DMS114 treated with DMSO at 0.1 percent for 48 hours (cell line): ENCODE measurements around the gene NFE2L2.
"Not testable (repeated sequence)": the region's sequence is repeated elsewhere in the genome, so short reads cannot be mapped to it uniquely, and the experiment has no call there.

Source experiments
- DNase-seq: peaks from one replicate; lab custom pipeline; 2025; ENCODE audit not compliant: unreplicated experiment; lab: John Stamatoyannopoulos, UW

NFE2L2 gene

DNA sequence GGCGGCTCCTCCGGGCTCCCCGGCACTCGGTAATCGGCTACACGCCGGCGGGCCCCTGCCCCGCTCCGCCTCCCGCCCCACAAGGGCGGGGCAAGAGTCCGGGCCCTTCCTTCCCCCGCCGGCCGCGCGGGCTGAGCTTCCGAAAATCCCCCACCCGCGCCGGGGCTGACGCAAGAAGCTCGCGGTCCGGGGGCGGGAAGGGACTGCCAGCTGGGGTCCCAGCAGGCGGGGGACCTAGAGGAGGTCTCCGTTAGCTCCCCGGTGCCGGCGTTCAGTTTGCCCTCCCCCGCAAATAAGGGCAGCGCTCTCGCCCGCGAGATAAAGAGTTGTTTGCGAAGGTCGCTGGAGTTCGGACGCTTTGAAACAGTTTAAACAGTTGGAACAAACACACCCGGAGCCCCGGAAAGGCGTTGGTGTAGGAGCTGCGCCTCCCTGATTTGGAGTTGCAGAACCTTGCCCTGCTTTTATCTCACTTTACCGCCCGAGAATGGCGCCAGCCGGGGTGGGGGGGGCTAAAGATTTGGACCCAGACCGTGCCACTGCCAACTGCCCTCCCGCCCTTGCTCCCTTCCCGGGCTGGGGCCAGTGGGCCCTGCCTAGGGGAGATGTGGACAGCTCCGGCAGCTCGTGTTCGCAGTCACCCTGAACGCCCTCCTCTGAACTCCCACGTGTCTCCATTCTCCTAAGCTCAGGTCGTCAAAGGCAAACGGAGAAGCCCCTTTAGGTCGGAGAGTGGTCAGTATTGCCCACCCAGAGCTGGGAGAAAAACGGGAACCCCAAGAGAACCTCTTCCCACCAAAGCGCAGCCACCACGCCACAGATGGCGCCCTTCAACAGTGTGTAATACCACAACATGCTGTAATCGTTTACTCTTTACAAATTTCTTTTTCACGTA lies at the start of gene NFE2L2:
Gene NFE2L2 (minus strand): TSS at position 35 of the 895 bp plus-strand sequence. CDS start 151 bp downstream, outside the sequence.
- DNase-seq: peak; percentile 40

GRCh38 chr2:177314194-177314593 lies 49.7 kb upstream of the NFE2L2 start:
- no peak for DNase-seq

DNA sequence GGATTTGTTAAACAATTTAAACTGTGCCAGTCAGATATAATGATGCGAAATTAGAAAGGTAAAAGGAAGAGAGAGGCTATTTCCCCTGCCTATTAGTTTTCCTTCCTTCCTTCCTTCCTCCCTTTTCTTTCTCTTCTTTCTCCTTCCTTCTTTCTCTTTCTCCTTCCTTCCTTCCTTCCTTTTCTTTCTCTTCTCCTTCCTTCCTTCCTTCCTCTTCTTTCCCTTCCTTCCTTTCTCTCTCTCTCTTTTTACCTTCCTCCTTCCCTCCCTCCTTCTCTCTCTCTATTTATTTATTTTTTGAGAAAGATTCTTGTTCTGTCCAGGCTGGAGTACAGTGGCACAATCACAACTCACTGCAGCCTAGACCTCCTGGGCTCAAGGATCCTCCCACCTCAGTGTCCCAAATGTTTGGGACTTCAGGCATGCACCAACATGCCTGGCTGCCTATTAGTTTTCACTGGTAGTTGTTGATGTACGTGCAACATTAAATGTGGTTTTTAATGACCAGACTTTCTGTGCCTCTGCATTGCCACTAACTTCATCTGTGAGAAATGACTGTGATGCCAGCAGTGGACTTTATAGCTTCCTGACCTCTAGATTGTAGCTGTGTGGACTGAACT lies 48.7 kb upstream of the NFE2L2 start:
- no peak for DNase-seq

- no peak for DNase-seq
Measured at GRCh38 chr2:177312562-177312961, 48.0 kb upstream of the NFE2L2 start.

GRCh38 chr2:177309672-177310309 lies 45.3 kb upstream of the NFE2L2 start:
- not testable (repeated sequence) for DNase-seq

DNA sequence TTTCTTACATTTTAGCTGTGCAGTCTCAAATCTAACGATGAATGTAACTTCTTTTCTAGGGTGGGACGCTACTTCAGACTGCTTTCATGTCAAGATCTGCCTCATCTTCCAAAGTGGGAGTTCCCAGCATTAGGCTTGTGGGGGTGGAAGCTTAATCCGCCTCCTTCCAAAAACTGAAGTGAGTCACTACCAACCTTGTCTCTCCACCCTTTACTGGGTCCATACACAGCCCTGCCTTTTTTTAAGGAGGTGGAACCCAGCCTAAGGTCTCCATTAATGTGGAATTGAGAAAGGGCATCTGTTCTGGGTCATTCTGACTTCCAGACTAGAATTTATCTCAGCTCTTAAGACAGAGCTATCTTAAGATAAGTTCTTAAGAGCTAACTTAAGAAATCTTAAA lies 42.0 kb upstream of the NFE2L2 start:
- no peak for DNase-seq

DNA sequence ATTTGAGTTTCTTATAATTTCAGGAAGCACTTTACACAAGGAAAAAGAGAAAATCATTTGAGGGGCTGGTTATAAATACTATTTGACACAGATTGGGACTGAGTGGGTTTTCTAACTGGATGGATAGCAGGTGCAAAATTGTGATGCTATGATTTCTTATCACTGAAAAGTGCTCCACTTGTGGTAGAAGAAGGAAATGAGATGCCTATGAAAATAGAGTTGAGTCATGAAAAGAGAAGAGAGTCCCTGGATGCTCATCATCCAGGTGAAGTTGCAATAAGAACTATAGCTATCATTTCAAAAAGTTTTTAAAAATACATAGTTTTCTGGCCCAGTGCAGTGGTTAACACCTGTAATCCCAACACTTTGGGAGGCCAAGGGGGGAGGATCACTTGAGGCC lies 39.4 kb upstream of the NFE2L2 start:
- no peak for DNase-seq

GRCh38 chr2:177302552-177302951 lies 38.0 kb upstream of the NFE2L2 start:
- no peak for DNase-seq

- DNase-seq: no peak
Measured at GRCh38 chr2:177298191-177298590, 33.7 kb upstream of the NFE2L2 start.

DNA sequence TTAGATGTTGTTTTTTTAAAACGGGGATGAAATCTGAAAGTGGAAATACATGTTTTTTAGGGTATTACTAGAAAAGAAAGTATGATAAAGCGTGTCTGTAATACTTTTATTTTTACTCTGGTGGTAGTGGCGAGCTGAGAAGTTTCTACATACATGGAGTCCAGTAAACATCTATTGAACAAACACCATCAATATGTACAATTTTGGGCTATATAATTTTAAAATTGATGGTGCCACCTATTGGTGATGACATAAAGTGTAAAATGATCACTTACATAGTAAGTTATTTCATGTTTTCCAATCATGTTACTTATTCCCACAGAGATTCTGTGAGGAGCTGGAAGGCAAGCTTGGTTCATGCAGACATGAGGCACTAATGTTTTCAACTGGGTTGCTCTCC lies 31.5 kb upstream of the NFE2L2 start:
- no peak for DNase-seq

GRCh38 chr2:177295484-177295883 lies 31.0 kb upstream of the NFE2L2 start:
- DNase-seq: no peak

GRCh38 chr2:177291701-177292100 lies 27.2 kb upstream of the NFE2L2 start:
- DNase-seq: no peak

DNA sequence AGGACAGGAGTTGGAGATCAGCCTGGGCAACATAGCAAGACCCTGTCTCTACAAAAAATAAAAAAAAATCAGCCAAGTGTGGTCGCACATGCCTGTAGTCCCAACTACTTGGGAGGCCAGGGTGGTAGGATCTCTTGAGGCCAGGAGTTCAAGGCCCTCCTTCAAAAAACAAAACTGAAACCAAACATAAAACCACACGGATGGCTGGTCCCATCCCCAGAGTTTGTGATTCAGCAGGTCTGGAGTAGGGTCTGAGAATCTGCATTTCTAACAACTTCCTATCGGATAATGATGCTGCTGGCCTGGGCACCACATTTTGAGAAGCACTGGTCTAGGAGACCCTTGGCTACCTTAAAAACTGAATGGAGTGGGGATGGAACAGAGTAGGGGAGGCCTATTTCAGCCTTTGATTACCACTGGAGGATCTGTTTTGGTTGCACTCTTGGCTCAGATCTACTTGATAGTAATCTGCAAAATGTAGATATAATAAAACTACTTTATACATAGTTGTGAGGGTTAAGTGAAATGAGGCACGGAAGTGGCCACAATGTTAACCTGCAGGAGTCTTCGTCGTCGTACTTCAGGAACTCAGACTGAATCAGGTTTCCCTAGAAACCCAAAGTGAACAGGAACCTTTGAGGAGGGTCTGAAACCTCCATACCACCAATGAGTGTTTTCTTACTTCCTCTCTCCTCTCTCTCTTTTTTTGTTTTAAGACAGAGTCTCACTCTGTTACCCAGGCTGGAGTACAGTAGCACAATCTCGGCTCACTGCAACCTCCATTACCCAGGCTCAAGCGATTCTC lies 25.5 kb upstream of the NFE2L2 start:
- DNase-seq: no peak

GRCh38 chr2:177287814-177288213 lies 23.3 kb upstream of the NFE2L2 start:
- no peak for DNase-seq

DNA sequence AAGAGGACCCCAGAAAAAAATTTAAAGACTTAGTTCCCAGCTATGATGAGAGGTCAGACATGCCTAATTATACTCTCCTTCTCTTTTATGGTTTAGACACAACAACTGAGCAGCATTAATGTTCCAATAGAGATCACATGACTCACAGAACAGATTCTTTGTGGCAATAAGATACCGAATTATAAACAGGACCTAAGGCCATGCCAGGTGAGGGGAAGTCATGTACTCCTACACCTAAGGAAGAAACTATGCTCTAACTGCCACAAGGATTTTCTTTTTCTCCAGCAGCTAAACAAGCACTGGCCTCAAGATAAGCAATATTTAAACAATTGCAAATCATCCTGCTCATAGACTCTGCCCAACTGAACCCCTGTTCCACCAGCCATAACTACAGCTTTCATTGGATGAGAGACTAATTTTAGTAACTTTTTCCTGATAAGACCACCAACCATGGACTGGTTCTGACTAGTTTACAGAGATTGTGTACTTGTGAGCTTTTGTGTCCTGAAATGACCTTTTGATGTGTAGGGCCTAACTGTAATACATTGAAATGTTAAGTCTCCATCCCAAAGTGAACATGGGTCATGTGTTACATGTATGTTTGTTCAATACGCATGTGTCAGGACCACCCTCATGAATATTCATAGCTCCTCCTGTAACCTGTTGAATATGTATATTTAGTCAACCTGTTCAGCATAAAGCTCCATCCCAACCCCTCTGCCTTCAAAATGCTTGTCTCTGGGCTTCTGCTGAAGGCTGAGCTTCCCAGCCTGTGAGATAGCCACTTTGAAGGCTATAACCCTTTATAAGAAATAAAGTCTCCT lies 21.6 kb upstream of the NFE2L2 start:
- no peak for DNase-seq

DNA sequence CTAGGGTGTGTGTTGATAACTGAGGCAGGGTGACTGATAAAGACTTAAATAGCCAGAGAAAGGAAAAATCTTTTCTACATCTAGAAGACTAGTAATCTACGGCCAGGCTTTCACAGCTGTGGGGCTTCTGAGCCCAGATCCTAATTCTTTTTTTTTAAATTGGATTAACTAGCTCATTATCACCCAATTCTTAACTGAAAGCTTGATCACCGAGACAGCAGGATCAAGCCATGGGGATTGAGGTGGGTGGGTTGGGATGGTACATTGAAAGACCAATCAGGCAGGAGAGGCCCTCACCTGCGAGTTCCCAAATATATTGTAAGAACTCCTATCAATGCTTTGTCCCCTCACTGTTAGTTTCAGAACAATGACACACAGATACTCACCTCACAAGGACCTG lies 20.0 kb upstream of the NFE2L2 start:
- DNase-seq: no peak

DNA sequence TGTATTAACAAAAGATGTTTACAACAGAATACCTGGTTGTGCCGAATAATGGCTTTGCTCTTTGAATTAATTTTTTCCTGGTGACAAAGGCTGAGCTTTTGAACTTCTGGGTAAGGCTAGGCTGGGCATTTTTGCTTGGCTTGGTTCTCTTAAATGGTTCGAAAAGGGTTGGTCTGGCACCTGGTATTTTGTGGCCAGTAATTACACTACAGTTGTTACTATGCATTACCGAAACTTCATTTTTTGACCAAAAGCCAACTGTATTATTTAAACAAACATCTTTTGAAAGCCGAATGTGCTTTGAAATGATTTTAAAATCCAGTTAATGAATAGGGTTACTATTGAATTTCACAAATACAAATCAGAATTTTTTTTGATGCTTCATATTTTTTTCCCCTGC lies 19.4 kb upstream of the NFE2L2 start:
- DNase-seq: no peak

DNA sequence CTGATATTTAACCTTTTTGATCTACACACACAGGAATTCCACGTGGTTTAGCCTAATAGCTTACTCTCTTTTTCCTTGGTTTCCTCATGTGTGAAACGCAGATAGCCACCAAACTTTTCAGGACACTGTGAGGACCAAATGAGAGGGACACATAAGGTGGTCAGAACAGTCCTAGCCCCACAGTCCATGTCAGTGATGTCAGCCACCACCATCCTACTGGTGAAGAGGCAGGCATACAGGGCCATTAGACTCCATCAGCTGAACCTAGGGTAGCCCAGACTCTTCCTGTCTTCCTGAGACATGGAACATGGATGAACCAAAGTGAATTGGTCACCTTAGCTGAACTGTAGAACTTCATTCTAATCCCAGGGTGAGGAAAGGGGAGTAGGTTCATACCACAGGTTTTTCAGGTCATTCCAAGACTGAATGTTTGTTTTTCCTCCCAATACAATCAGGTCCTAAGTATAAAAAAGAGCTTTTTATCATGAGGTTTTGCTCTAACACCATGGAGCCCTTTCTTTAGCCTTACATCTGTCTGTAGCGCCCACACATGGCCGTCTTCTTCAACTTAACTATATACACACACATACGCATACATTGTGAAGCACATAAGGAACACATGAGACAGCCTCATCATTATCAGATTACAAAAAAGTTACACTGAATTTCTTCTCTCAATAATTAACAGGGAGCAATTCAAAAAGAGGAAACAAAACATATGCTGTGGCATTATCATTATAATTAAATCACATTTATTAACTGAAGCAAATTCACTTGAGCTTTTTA lies 18.5 kb upstream of the NFE2L2 start:
- DNase-seq: no peak

GRCh38 chr2:177282181-177282641 lies 17.7 kb upstream of the NFE2L2 start:
- no peak for DNase-seq
